Heart right ventricle (tissue), 16 donors: Measurements from ENCODE around the gene CPA5. TPM values are rescaled to one million over a fixed set of nuclear protein-coding genes. Genes with fewer than 3 reads are reported as not detected.

ENCODE experiments used
- ATAC-seq, 8 donors: fragments of 200-7000 bp; cut with Tn5 transposase; one replicate each; pipeline ENCODE4 v1.9.1; 2020; ENCODE audit warnings: mild to moderate bottlenecking in 8 of 8, moderate library complexity in 8 of 8, moderate number of reproducible peaks in 1 of 8
- DNase-seq, 2 donors: peaks; one replicate each; pipeline ENCODE4 v3.0.0-alpha.2; 2020
- H3K27ac ChIP-seq, 10 donors: fragments of 200-600 bp; sonication (generic) in 2 of 10; one replicate each; pipeline versions ENCODE4 v1.5.0 to v1.8.0; 2020 to 2022; ENCODE audit warnings: mild to moderate bottlenecking in 3 of 10
- H3K27me3 ChIP-seq, 7 donors: fragments of 200-600 bp; one replicate each; pipeline ENCODE4 v1.8.0; 2021 to 2022; ENCODE audit warnings: mild to moderate bottlenecking in 2 of 7
- H3K36me3 ChIP-seq, 9 donors: fragments of 200-600 bp; sonication (generic) in 1 of 9; one replicate each; pipeline versions ENCODE4 v1.5.0 to v1.8.0; 2020 to 2022; ENCODE audit warnings: mild to moderate bottlenecking in 2 of 9
- H3K4me1 ChIP-seq, 9 donors: fragments of 200-600 bp; sonication (generic) in 1 of 9; one replicate each; pipeline versions ENCODE4 v1.5.0 to v1.8.0; 2020 to 2022; ENCODE audit warnings: mild to moderate bottlenecking in 4 of 9
- H3K4me3 ChIP-seq, 10 donors: fragments of 200-600 bp; sonication (generic) in 2 of 10; one replicate each; pipeline versions ENCODE4 v1.5.0 to v1.8.0; 2020 to 2022; ENCODE audit warnings: mild to moderate bottlenecking in 7 of 10, moderate library complexity in 2 of 10
- H3K9me3 ChIP-seq, 11 donors: fragments of 200-600 bp in 10 of 11; sonication (generic) in 2 of 11; one replicate each; pipeline versions ENCODE4 v1.5.0 to v1.8.0; 2013 to 2022; ENCODE audit warnings: mild to moderate bottlenecking in 2 of 11, control low read depth in 1 of 11, moderate library complexity in 1 of 11
- CTCF ChIP-seq, 9 donors: fragments of 200-600 bp; sonication (generic) in 2 of 9; IDR thresholded peaks; one replicate each; pipeline versions ENCODE4 v1.5.0 to v1.8.0; 2021 to 2022; ENCODE audit warnings: antibody characterized with exemption in 9 of 9, mild to moderate bottlenecking in 5 of 9, moderate library complexity in 1 of 9
- WGBS, 2 donors: extraction: QIAGEN DNeasy Blood & Tissue Kit; methylation state at CpG; one replicate each; pipeline ENCODE4 v1.1.7; 2013; ENCODE audit warnings: inconsistent platforms in 1 of 2; 5-methylcytosine and 5-hydroxymethylcytosine counted together
- intact Hi-C, 10 donors: fragments of 100-400 bp; cut with DNase I; formaldehyde crosslinking; loops; one replicate each; pipeline versions ENCODE4 v1.11.1 to v1.14.2; 2022
- polyA plus RNA-seq, 2 donors: library from polyadenylated mRNA; stranded (reverse); fragments of 200-250 nt; gene quantifications; one replicate each; pipeline ENCODE4 v1.2.3, GENCODE V29; 2013
- total RNA-seq, 10 donors: library from RNA; stranded (reverse); fragmentation: NEBNext Ultra II Directional in 3 of 10; extraction: Animal tissue kit (Norgen Biotek cat#: 25700) in 3 of 10; gene quantifications; one replicate each; pipeline versions ENCODE4 v1.2.1 to v1.2.4, GENCODE V29; 2021 to 2023
- donor health status: Arrhythmogenic right ventricular cardiomyopathy.
- donor health status: ischemic (EF 13 %, LVEDD 7.1; RV severe dilation, severe dysfunction).
- donor health status: healthy with polysubstance abuse.
- donor health status: DM: no; HTN: yes; CAD: no.
- donor health status: DM: no; HTN: no; CAD: no.
- donor health status: ischemic (EF 25% LVEDD 6.9; RV normal size, moderate dysfunction).
- donor health status: ischemic (EF 25% LVEDD 5.7; RV mildly dilated, moderate dysfunction).
- donor health status: healthy.
- donor health status: DM: yes; HTN: yes; CAD: no.
- donor health status: Ischemic cardiomyopathy.
- donor health status: ischemic (EF 35%, LVEDD 5.7; RV mildly dilated, moderate dysfunction).
- donor health status: nonischemic (EF 11% LVEDD 7.7; RV severe dilation, severe dysfunction).
- donor health status: DM: yes; HTN: yes; CAD: no.
- donor health status: PGD.
- donor health status: ischemic (EF 29% LVEDD 5.4; RV normal size, mild dysfunction).
- donor health status: nonischemic (EF 23%, LVEDD 6.1; RV moderate dilation, normal function).

Gene CPA5
- total and polyA plus RNA-seq, 12 donors = 0.06 TPM; not detected in 11

DNA sequence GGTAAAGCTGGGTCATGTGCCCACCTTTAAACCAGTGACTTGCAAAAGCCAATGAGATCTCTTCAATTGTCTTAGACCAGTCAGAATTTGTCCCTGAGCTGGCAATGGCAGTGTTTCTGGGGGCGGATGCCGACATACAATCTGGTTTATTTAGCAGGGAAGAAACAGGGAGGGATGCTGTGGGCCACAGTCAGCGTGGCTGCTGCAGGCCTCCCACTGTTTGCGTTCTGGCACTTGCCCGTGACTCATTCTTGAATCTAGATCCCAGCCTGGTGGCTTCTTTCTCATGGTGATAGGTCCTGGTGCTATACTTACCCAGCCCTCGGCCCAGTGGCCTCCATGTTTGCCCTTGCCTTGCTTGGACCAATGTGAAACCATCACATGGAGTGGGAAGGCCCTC lies 32.6 kb downstream of the CPA5 start:
- no peak for DNase-seq
- 86 to 94% methylated on average over 6 of the region's 6 CpGs for WGBS, 2 donors
- no peak for TF ChIP-seq CTCF (IDR thresholded peaks at IDR 0.05)
- ATAC-seq = no peak
- Histone ChIP-seq H3K36me3 (no peaks in the 10 kb centered on the region), H3K4me1 (peaks cover 0 to 35% (median 15%) of the 10 kb centered on the region in 9 donors), H3K4me3 (no peak overlapping the region), H3K9me3 (peaks cover 0 to 15% (median 0%) of the 10 kb centered on the region in 11 donors), H3K27ac (no peak overlapping the region), H3K27me3 (no peaks in the 10 kb centered on the region)
- intact Hi-C loops = no loop called here

GRCh38 chr7:130379019-130379418 lies 34.4 kb downstream of the CPA5 start:
- no peak overlapping the region for H3K27ac ChIP-seq
- WGBS, 2 donors = 85 to 89% methylated on average over 7 of the region's 7 CpGs
- H3K27me3 ChIP-seq = no peaks in the 10 kb centered on the region
- no peak for DNase-seq
- TF ChIP-seq CTCF (IDR thresholded peaks at IDR 0.05) = no peak
- intact Hi-C loops = no loop called here
- H3K36me3 ChIP-seq = no peaks in the 10 kb centered on the region
- H3K9me3 ChIP-seq = peaks cover 0 to 15% (median 0%) of the 10 kb centered on the region in 11 donors
- no peak overlapping the region for H3K4me3 ChIP-seq
- peaks cover 0 to 18% (median 4%) of the 10 kb centered on the region in 9 donors for H3K4me1 ChIP-seq
- no peak for ATAC-seq

DNA sequence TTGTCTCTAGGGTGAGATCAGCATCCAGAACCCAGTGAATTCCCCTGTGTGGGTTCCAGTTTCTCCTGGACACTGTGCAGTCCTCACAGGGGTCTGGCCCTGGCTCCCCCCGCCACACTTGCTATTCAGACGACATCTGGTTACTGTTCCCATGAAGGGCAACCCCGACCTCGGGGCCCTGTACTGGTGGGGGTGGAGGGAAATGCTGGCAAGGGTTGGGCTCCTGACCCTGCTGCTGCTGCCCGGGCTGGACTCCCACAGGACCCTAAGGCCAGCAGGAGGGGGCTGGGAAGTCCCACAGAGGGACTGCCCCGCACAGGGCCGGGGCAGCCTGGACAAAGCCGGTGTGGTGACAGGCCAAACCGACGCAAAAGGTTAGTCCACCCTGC lies 34.9 kb downstream of the CPA5 start:
- 62 to 65% methylated on average over 10 of the region's 10 CpGs for WGBS, 2 donors
- intact Hi-C loops = no loop called here
- ATAC-seq = peak in 4 of 8 donors; percentile 5 to 18 (median 12)

DNA sequence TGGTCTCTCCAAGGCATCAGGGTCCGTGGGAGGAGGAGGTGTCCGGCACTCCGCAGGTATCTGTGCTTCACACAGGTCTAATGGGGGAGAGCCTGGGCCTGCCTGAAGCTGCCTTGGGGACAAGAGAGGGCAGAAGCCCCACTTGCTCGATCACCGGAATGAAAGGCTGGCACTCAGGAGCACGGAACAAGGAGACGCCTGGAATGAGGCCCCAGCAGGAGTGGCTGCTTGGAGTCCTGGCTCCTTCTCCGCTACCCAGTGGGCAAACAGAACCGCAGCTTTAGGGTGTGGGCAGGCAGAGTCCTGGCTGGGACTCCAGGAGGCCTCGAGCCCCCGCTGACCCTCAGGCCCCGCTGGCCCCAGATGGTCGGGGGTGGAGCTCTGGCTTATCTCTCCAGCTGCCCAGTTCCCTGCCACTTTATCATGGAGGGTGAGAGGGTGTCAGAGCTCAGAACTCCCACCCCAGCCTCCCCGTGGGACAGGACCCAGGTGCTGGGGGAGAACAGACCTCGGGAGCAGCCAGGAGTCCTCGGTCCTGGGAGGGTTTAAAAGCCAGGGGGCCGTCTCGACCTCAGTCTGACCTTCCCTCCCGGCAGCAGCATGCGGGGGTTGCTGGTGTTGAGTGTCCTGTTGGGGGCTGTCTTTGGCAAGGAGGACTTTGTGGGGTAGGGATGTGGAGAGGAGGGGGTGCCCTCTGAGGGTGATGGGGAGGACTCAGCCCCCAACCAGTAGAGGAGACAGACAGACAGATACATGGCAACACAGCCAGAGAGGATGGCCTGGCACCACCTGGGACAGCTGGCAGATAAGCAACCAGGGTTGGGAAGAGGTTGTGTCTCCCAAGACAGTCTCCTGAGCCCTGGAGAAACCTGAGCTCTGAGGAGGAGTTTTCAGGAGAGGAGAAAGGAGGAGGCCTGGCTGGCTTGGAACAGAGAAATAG lies 35.6 kb downstream of the CPA5 start, which contains the start of gene CPA1:
Gene CPA1, plus strand, starts transcription at position 574 of the 940 bp plus-strand sequence. Its CDS starts 27 bp downstream, at position 601.
- TF ChIP-seq CTCF (IDR thresholded peaks at IDR 0.05) = no peak
- no peaks in the 10 kb centered on the region for H3K27me3 ChIP-seq
- no peak for DNase-seq
- peaks cover 0 to 12% (median 0%) of the 10 kb centered on the region in 9 donors for H3K4me1 ChIP-seq
- H3K36me3 ChIP-seq = no peaks in the 10 kb centered on the region
- H3K4me3 ChIP-seq = no peak within 1 kb of the TSS
- H3K9me3 ChIP-seq = peaks cover 0 to 15% (median 0%) of the 10 kb centered on the region in 11 donors
- WGBS, 2 donors = 42 to 44% methylated on average over 20 of the region's 20 CpGs
- peak in 6 of 8 donors; percentile 14 to 45 (median 22) for ATAC-seq
- intact Hi-C loops = no loop called here
- H3K27ac ChIP-seq = no peak within 1 kb of the TSS

More for the DNA sequence above, 34.9 kb downstream of the CPA5 start:
- peaks cover 0 to 13% (median 0%) of the 10 kb centered on the region in 9 donors for H3K4me1 ChIP-seq
- H3K27ac ChIP-seq = no peak overlapping the region
- TF ChIP-seq CTCF (IDR thresholded peaks at IDR 0.05) = no peak
- H3K36me3 ChIP-seq = no peaks in the 10 kb centered on the region
- no peaks in the 10 kb centered on the region for H3K27me3 ChIP-seq
- no peak overlapping the region for H3K4me3 ChIP-seq
- H3K9me3 ChIP-seq = peaks cover 0 to 15% (median 0%) of the 10 kb centered on the region in 11 donors
- no peak for DNase-seq
